Germinal center (tissue), 1 donor: ENCODE results near the gene PHETA1.
A peak's percentile ranks its signal among the peaks of the same experiment; 100 is the strongest.

ENCODE experiments used
- DNase-seq: peaks from one replicate; pipeline ENCODE4 v3.0.0; 2012; ENCODE audit warnings: mixed read lengths, low spot score

The PHETA1 gene

GRCh38 chr12:111322336-111323250 lies 46.3 kb downstream of the PHETA1 start:
- no peak for DNase-seq

GRCh38 chr12:111321317-111321716 lies 47.6 kb downstream of the PHETA1 start:
- DNase-seq = no peak

GRCh38 chr12:111320258-111321050 lies 48.4 kb downstream of the PHETA1 start:
- DNase-seq = no peak

- DNase-seq = no peak
Measured at GRCh38 chr12:111319600-111320257, 49.2 kb downstream of the PHETA1 start.

GRCh38 chr12:111318450-111318849 lies 50.4 kb downstream of the PHETA1 start:
- DNase-seq = no peak

GRCh38 chr12:111316671-111317070 lies 52.2 kb downstream of the PHETA1 start:
- DNase-seq = no peak

GRCh38 chr12:111314953-111315539 lies 53.8 kb downstream of the PHETA1 start:
- DNase-seq = no peak

- peak; percentile 86 for DNase-seq
Measured at GRCh38 chr12:111313833-111314259, 55.0 kb downstream of the PHETA1 start.

- DNase-seq = no peak
Measured at GRCh38 chr12:111312708-111313107, 56.2 kb downstream of the PHETA1 start.

- DNase-seq = no peak
Measured at GRCh38 chr12:111312016-111312415, 56.9 kb downstream of the PHETA1 start.

GRCh38 chr12:111311011-111311410 lies 57.9 kb downstream of the PHETA1 start:
- no peak for DNase-seq
